BLaER1 (cell line): ENCODE measurements around the gene CDNF.
"Not testable (repeated sequence)": the region's sequence is repeated elsewhere in the genome, so short reads cannot be mapped to it uniquely, and the experiment has no call there.

Experiments
- H3K27ac ChIP-seq: shearing (Covaris generic); formaldehyde crosslinking; 2 replicates; pipeline ENCODE4 v1.8.1; 2022
- H3K27me3 ChIP-seq: shearing (Covaris generic); formaldehyde crosslinking; 2 replicates; pipeline ENCODE4 v1.8.1; 2022
- H3K36me3 ChIP-seq: shearing (Covaris generic); formaldehyde crosslinking; 2 replicates; pipeline ENCODE4 v1.8.1; 2022
- H3K4me1 ChIP-seq: shearing (Covaris generic); formaldehyde crosslinking; 2 replicates; pipeline ENCODE4 v1.8.1; 2022
- H3K4me2 ChIP-seq: shearing (Covaris generic); formaldehyde crosslinking; 2 replicates; pipeline ENCODE4 v1.8.1; 2022
- H3K4me3 ChIP-seq: shearing (Covaris generic); formaldehyde crosslinking; 2 replicates; pipeline ENCODE4 v1.8.1; 2022
- H3K9ac ChIP-seq: shearing (Covaris generic); formaldehyde crosslinking; 2 replicates; pipeline ENCODE4 v1.8.1; 2022
- H3K9me3 ChIP-seq: shearing (Covaris generic); formaldehyde crosslinking; 2 replicates; pipeline ENCODE4 v1.8.1; 2022
- H4K20me1 ChIP-seq: shearing (Covaris generic); formaldehyde crosslinking; 2 replicates; pipeline ENCODE4 v1.8.1; 2022
- Cebpa-rat ChIP-seq: shearing (Covaris generic); IDR thresholded peaks from 2 replicates; pipeline ENCODE4 v1.8.1; 2022

The CDNF gene

GRCh38 chr10:14822879-14823755 lies 14.7 kb downstream of the CDNF start:
- no peak overlapping the region for H3K27ac ChIP-seq
- H4K20me1 ChIP-seq: no peaks in the 10 kb centered on the region
- H3K4me2 ChIP-seq: peak overlapping the region; percentile 18; the same call in 1 of the 2 replicates
- H3K4me3 ChIP-seq: no peak overlapping the region
- no peak overlapping the region for H3K9ac ChIP-seq
- TF ChIP-seq Cebpa-rat: no peak
- H3K9me3 ChIP-seq: no peaks in the 10 kb centered on the region
- H3K4me1 ChIP-seq: peaks cover 18% of the 10 kb centered on the region
- H3K36me3 ChIP-seq: no peaks in the 10 kb centered on the region
- no peaks in the 10 kb centered on the region for H3K27me3 ChIP-seq

DNA sequence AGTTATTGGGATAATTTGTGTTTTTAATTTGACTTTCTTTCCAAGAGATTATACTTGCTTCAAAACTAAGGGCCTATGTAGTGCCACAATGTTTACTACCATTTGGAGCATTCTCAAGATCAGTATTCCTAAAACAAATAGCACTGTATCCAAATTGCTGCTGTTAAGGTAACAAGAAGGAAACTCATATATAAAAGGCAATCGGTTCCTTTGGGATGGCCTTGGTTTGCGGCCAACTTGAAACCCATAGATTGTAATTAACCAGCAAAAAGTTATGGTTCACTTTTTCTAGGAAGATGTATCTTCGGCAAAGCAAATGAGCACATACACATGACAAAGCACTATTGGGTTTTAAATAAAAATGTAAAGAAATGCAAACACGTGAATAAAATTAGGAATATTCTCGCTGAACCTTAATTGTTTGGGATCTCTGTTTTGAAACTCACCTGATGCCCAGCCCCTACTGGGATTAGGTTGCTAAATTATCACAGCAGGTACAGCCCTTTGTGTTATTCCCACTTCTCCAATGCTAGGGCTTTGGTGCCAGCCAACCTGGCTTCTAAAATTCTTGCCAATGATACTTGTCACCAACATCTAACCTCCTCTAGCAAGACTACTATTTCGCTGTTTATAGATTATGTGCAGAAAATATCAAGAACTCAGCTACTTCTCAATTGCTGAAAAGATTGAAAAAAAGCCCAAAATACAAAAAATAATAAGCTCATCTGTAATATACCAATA lies 16.0 kb downstream of the CDNF start:
- Histone ChIP-seq H4K20me1 (no peaks in the 10 kb centered on the region), H3K4me1 (peaks cover 18% of the 10 kb centered on the region), H3K4me3 (no peak overlapping the region), H3K4me2 (no peak overlapping the region), H3K36me3 (no peaks in the 10 kb centered on the region), H3K9ac (no peak overlapping the region), H3K27ac (no peak overlapping the region), H3K27me3 (no peaks in the 10 kb centered on the region), H3K9me3 (no peaks in the 10 kb centered on the region)
- TF ChIP-seq Cebpa-rat: no peak

DNA sequence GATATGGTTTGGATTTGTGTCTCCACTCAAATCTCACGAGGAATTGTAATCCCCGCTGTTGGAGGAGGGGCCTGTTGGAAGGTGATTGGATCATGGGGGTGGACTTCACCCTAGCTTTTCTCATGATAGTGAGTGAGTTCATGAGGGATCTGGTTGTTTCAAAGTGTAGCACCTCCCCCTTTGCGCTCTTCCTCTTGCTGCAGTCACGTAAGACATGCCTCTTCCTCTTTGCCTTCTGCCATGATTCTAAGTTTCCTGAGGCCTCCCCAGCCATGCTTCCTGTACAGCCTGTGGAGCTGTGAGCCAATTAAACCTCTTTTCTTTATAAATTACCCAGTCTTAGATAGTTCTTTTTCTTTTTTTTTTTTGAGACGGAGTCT lies 17.1 kb downstream of the CDNF start:
- no peaks in the 10 kb centered on the region for H3K9me3 ChIP-seq
- no peaks in the 10 kb centered on the region for H3K27me3 ChIP-seq
- H3K27ac ChIP-seq: no peak overlapping the region
- TF ChIP-seq Cebpa-rat: no peak
- H3K36me3 ChIP-seq: no peaks in the 10 kb centered on the region
- H3K9ac ChIP-seq: no peak overlapping the region
- H4K20me1 ChIP-seq: no peaks in the 10 kb centered on the region
- no peak overlapping the region for H3K4me3 ChIP-seq
- H3K4me2 ChIP-seq: no peak overlapping the region
- H3K4me1 ChIP-seq: peaks cover 18% of the 10 kb centered on the region

DNA sequence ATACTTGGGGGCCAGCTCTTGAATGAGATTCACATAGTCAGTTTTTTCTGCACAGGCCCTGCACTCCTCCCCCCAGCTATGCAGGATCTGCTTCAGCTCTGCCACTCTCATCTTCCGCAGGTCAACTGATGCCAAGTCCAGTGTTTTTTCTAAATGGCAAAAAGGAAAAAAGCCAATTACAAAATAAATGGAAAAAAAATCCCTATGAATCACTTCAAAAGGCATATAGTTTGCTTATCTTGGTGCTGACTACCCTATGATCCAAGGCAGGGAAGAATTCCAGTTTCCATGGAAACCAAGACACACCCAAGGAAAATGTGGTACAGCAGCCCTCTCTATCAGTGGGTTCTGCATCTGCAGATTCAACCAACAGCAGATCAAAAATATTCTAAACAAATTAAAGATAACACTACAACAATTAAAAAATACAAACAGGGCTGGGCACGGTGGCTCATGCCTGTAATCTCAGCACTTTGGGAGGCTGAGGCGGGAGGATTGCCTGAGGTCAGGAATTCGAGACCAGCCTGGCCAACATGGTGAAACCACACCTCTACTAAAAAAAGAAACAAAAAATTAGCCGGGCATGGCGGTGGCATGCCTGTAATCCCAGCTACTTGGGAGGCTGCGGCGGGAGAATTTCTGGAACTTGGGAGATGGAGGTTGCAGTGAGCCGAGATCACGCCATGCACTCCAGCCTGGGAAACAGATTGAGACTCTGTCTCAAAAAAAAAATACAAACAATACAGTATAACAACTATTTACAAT lies 17.6 kb downstream of the CDNF start:
- H3K27ac ChIP-seq: no peak overlapping the region
- H4K20me1 ChIP-seq: no peaks in the 10 kb centered on the region
- peaks cover 18% of the 10 kb centered on the region for H3K4me1 ChIP-seq
- H3K36me3 ChIP-seq: no peaks in the 10 kb centered on the region
- no peak for TF ChIP-seq Cebpa-rat
- H3K9ac ChIP-seq: no peak overlapping the region
- H3K27me3 ChIP-seq: no peaks in the 10 kb centered on the region
- H3K9me3 ChIP-seq: no peaks in the 10 kb centered on the region
- H3K4me2 ChIP-seq: no peak overlapping the region
- no peak overlapping the region for H3K4me3 ChIP-seq

- not testable (repeated sequence) for H3K9me3 ChIP-seq, H3K27me3 ChIP-seq, H3K36me3 ChIP-seq, H4K20me1 ChIP-seq, H3K9ac ChIP-seq, H3K4me3 ChIP-seq, H3K4me2 ChIP-seq, H3K27ac ChIP-seq
- peaks cover 14% of the 10 kb centered on the region; the same call in 1 of the 2 replicates for H3K4me1 ChIP-seq
Measured at GRCh38 chr10:14816717-14817116, 21.1 kb downstream of the CDNF start.

DNA sequence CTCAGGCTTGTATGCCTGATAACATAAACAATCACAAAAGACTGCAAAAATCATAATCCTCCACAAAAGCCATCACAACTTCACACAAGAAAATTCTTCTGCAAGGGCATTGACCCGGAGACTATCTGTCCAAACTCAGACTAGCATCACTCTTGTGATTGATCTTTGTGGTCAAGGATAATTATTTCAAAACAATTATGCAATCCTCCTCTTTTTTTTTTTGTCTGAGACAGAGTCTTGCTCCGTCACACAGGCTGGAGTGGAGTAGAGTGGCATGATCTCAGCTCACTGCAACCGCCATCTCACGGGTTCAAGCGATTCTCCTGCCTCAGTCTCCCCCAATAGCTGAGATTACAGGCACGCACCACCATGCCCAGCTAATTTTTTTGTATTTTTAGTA lies 22.2 kb downstream of the CDNF start:
- H3K4me2 ChIP-seq: no peak overlapping the region
- H3K4me3 ChIP-seq: no peak overlapping the region
- H3K9ac ChIP-seq: no peak overlapping the region
- TF ChIP-seq Cebpa-rat: no peak
- no peaks in the 10 kb centered on the region for H3K9me3 ChIP-seq
- H3K36me3 ChIP-seq: no peaks in the 10 kb centered on the region
- peaks cover 12% of the 10 kb centered on the region; the same call in 1 of the 2 replicates for H3K4me1 ChIP-seq
- H3K27me3 ChIP-seq: no peaks in the 10 kb centered on the region
- no peak overlapping the region for H3K27ac ChIP-seq
- H4K20me1 ChIP-seq: no peaks in the 10 kb centered on the region

DNA sequence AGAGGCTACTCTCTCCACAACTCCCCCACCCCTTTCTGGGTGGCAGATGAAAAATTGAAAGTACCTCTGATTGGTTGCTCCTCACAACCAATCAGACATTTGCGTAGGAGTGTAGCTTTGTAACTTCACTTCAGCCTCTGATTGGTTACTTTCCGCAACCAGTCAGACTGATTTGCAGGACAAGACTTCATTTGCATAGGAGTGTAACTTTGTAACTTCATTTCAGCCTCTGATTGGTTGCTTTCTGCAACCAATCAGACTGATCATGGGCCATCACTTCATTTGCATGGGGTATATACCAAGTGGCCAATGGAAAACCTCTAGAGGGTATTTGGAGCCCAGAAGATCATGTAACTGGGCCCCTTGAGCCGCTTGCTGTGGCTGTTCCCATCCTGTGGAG lies 25.6 kb downstream of the CDNF start:
- Histone ChIP-seq H3K4me2 (peak overlapping the region; percentile 2; the same call in 1 of the 2 replicates), H3K27me3 (no peaks in the 10 kb centered on the region), H3K36me3 (no peaks in the 10 kb centered on the region), H3K4me1 (peaks cover 9% of the 10 kb centered on the region; the same call in 1 of the 2 replicates), H3K9ac (no peak overlapping the region), H4K20me1 (no peaks in the 10 kb centered on the region), H3K4me3 (no peak overlapping the region), H3K27ac (no peak overlapping the region), H3K9me3 (no peaks in the 10 kb centered on the region)
- no peak for TF ChIP-seq Cebpa-rat

DNA sequence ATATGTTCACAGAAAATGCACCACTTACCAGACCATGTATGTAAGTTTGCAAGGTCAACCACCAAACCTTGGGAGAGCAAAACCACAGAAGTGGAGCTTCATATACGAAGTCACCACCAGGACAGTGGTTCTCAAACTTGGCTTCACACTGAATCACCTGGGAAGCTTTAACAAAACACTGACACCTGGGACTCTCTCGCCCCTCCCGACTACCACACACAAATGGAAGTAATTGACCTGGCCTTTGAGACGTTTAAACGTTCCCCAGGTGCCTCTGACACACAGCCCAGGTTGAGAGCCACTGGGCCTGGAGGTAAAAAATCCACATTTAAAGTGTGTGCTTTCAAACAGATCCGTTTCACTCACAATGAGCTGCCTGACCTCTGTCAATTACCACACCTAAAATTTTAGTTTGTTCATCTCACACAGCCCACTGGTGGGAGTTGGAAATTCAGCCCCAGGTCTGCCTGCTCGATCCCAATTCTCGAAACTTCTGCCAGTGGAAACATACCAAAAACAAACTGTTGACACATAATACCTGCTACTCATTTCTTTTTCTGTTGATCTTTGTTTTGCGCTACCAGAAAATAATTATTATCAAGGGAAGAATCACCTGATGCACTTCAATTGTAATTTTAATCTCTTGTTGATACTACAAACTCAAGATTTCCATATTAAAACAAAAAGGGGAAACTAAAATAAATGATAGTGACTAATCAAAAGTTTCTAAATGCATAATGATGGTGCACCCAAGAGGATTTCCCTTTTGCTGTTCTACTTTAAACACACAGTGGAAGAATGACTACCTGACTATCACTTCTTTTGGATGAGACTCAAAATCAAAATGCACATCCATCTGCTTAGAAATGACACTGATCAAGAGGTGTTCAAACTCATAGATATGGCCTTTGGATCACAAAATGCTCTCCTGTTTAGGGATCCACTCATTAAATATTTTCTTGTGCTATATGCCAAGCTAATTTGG lies 26.6 kb downstream of the CDNF start:
- no peak overlapping the region for H3K4me3 ChIP-seq
- H3K27me3 ChIP-seq: no peaks in the 10 kb centered on the region
- no peak for TF ChIP-seq Cebpa-rat
- no peaks in the 10 kb centered on the region for H3K36me3 ChIP-seq
- H3K4me2 ChIP-seq: no peak overlapping the region
- no peak overlapping the region for H3K9ac ChIP-seq
- H3K27ac ChIP-seq: no peak overlapping the region
- H3K4me1 ChIP-seq: peaks cover 9% of the 10 kb centered on the region; the same call in 1 of the 2 replicates
- no peaks in the 10 kb centered on the region for H3K9me3 ChIP-seq
- no peaks in the 10 kb centered on the region for H4K20me1 ChIP-seq

DNA sequence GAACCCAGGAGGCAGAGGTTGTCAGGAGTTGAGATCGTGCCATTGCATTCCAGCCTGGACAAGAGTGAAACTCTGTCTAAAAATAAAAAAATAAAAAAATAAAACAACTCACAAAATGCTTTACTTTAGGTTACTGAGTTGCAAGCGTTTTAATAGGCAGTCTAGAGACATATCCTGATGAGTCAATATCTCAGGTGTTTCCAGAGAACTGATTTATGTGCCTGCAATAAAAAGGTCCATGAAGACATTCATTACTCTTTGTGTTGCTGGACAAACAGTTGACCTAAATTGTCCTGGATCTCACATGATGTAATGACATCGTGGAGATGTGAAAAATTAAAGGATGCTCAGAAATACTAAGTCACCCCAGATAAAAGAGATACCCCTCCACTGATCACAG lies 31.5 kb downstream of the CDNF start:
- H3K36me3 ChIP-seq: no peaks in the 10 kb centered on the region
- no peak overlapping the region for H3K4me3 ChIP-seq
- H4K20me1 ChIP-seq: no peaks in the 10 kb centered on the region
- H3K27ac ChIP-seq: no peak overlapping the region
- no peak for TF ChIP-seq Cebpa-rat
- H3K4me2 ChIP-seq: no peak overlapping the region
- no peaks in the 10 kb centered on the region for H3K27me3 ChIP-seq
- no peak overlapping the region for H3K9ac ChIP-seq
- H3K9me3 ChIP-seq: no peaks in the 10 kb centered on the region
- peaks cover 16% of the 10 kb centered on the region for H3K4me1 ChIP-seq
